Psoas muscle (tissue), 8 donors: ENCODE measurements around the gene ERCC2. TPM values are rescaled to one million over a fixed set of nuclear protein-coding genes. Genes with fewer than 3 reads are reported as not detected.

ENCODE experiments used
- ATAC-seq, 4 donors: fragments of 200-7000 bp; cut with Tn5 transposase; one replicate each; pipeline ENCODE4 v1.9.1; 2020; ENCODE audit warnings: moderate library complexity in 3 of 4, mild to moderate bottlenecking in 2 of 4
- DNase-seq, 2 donors: peaks; one replicate each; pipeline ENCODE4 v3.0.0-alpha.2; 2020
- H3K27ac ChIP-seq: fragments of 200-600 bp; one replicate; pipeline ENCODE4 v1.8.0; 2022
- H3K27me3 ChIP-seq, 3 donors: fragments of 200-600 bp in 1 of 3; one replicate each; pipeline versions ENCODE4 v1.6.1 to v1.8.0; 2013 to 2022; ENCODE audit warnings: low read length in 2 of 3, mild to moderate bottlenecking in 2 of 3, moderate library complexity in 1 of 3; ENCODE audit not compliant: insufficient read depth in 3 of 3
- H3K36me3 ChIP-seq, 2 donors: fragments of 200-600 bp in 1 of 2; one replicate each; pipeline versions ENCODE4 v1.6.1 to v1.8.0; 2013 to 2022; ENCODE audit warnings: low read depth in 1 of 2, mild to moderate bottlenecking in 1 of 2, moderate library complexity in 1 of 2; ENCODE audit not compliant: insufficient read depth in 1 of 2
- H3K4me1 ChIP-seq: fragments of 200-600 bp; one replicate; pipeline ENCODE4 v1.8.0; 2022
- H3K4me3 ChIP-seq: fragments of 200-600 bp; one replicate; pipeline ENCODE4 v1.8.0; 2022; ENCODE audit warnings: mild to moderate bottlenecking
- H3K9me3 ChIP-seq: fragments of 200-600 bp; one replicate; pipeline ENCODE4 v1.8.0; 2022
- CTCF ChIP-seq: fragments of 200-600 bp; IDR thresholded peaks from one replicate; pipeline ENCODE4 v1.8.0; 2022; ENCODE audit warnings: antibody characterized with exemption
- WGBS, 3 donors: extraction: QIAGEN DNeasy Blood & Tissue Kit; methylation state at CpG; one replicate each; pipeline versions ENCODE4 v1.1.6 to v1.1.7; 2013; 5-methylcytosine and 5-hydroxymethylcytosine counted together
- intact Hi-C, 2 donors: fragments of 100-400 bp; cut with DNase I; formaldehyde crosslinking; loops; one replicate each; pipeline versions ENCODE4 v1.11.0 to v1.14.2; 2022
- long read RNA-seq, 2 donors: library from polyadenylated mRNA; unstranded; transcript quantifications; one replicate each; pipeline ENCODE4 v2.0.0, GENCODE V29; 2021
- polyA plus RNA-seq, 3 donors: library from polyadenylated mRNA; stranded (reverse); fragments of 200-250 nt; gene quantifications; one replicate each; pipeline ENCODE4 v1.2.3, GENCODE V29; 2013
- total RNA-seq, 4 donors: library from RNA; stranded (reverse); fragmentation: NEBNext Ultra II Directional in 2 of 4; extraction: Animal tissue kit (Norgen Biotek cat#: 25700) in 2 of 4; gene quantifications; one replicate each; pipeline versions ENCODE4 v1.2.1 to v1.2.4, GENCODE V29; 2021 to 2023
- donor health status: healthy with polysubstance abuse.
- donor health status: DM: no; HTN: no; CAD: no; lungs with moderate emphysema.
- donor health status: Bipolar disorder and iron deficiency.
- donor health status: healthy.
- donor health status: DM: yes; HTN: yes; CAD: no.
- donor health status: DM: no; HTN: no; CAD: no.
- donor health status: DM: no; HTN: no; CAD: no.
- donor health status: DM: yes; HTN: yes; CAD: no.

The ERCC2 gene
- total RNA-seq (10 to 100 TPM in 3 of 4 donors, 1 to 10 TPM in 1; 9.3 to 16.4 (median 12.5) TPM), polyA plus RNA-seq (1 to 10 TPM; 5.0 to 8.3 (median 5.3) TPM)
- long read RNA-seq, donor 1, full-length matches to known transcripts, result 1 of 3 reads
- long read RNA-seq, donor 1, partial matches to known transcripts, result 0 of 3 reads
- long read RNA-seq, donor 1, other reads (novel, unspliced or antisense), result 2 of 3 reads
- long read RNA-seq, donor 2, full-length matches to known transcripts, result 6 of 8 reads
- long read RNA-seq, donor 2, partial matches to known transcripts, result 2 of 8 reads
- long read RNA-seq, donor 2, other reads (novel, unspliced or antisense), result 0 of 8 reads

DNA sequence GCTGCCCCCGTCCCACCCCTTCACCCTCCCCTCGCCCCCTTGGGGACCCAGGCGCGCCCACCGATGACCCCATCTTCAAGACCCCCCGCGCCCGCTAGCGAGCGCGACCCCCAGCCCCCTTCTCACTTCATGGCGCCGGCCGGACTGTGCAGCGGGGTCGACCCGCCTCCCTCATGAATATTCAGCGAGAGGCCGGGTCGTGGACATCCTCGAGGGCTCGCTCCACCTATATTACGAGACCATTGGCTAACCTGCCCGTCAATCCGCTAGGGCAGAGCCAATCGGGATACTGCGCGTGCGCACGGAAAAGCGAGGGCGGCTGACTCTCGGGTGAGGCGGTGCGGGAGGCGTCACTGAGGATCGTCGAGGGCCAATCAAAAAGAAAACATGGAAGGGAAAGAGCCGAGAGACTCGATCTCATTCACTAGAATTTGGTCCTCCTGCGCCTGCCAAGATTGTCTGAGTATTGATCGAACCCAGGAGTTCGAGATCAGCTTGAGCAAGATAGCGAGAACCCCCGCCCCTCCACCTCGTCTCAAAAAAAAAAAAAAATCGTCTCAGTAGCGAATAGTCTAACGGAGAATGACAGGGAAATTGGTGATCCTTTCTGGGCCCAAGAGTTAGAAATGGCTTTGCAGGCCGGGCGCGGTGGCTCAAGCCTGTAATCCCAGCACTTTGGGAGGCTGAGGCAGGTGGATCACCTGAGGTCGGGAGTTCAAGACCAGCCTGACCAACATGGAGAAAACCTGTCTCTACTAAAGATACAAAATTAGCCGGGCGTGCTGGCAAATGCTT, at the start of gene ERCC2:
Gene ERCC2 (minus strand): TSS at position 164 of the 795 bp plus-strand sequence. CDS start 33 bp downstream, at position 131.
- Histone ChIP-seq H3K9me3 (no peaks in the 10 kb centered on the region), H3K27me3 (no peaks in the 10 kb centered on the region), H3K4me3 (peak within 1 kb of the TSS; percentile 91), H3K27ac (peak within 1 kb of the TSS; percentile 83), H3K4me1 (peaks cover 6% of the 10 kb centered on the region), H3K36me3 (peaks cover 0 to 8% of the 10 kb centered on the region in 2 donors)
- ATAC-seq (peak; percentile 99 to 100 (median 99)), DNase-seq (peak; percentile 99)
- TF ChIP-seq CTCF, result no peak
- intact Hi-C loops, result no loop called here
- 3 to 4% (median 4%) methylated on average over 48 to 55 of the region's 55 CpGs for WGBS, 3 donors

- 38 to 49% (median 48%) methylated on average over 3 of the region's 3 CpGs for WGBS, 3 donors
- intact Hi-C loops, result no loop called here
Measured at GRCh38 chr19:45419895-45420294, 49.5 kb upstream of the ERCC2 start.

GRCh38 chr19:45419396-45419795, 49.0 kb upstream of the ERCC2 start:
- Histone ChIP-seq H3K27me3 (no peaks in the 10 kb centered on the region), H3K4me3 (no peak overlapping the region), H3K9me3 (no peaks in the 10 kb centered on the region), H3K36me3 (peaks cover 6 to 64% of the 10 kb centered on the region in 2 donors), H3K4me1 (peaks cover 14% of the 10 kb centered on the region), H3K27ac (no peak overlapping the region)
- no peak for DNase-seq
- 9 to 27% (median 20%) methylated on average over 4 of the region's 4 CpGs for WGBS, 3 donors
- TF ChIP-seq CTCF, result no peak
- no peak for ATAC-seq
- intact Hi-C loops, result no loop called here

More at GRCh38 chr19:45419895-45420294, 49.5 kb upstream of the ERCC2 start:
- no peak overlapping the region for H3K27ac ChIP-seq
- TF ChIP-seq CTCF, result no peak
- H3K4me3 ChIP-seq, result no peak overlapping the region
- no peaks in the 10 kb centered on the region for H3K27me3 ChIP-seq
- peaks cover 19% of the 10 kb centered on the region for H3K4me1 ChIP-seq
- H3K36me3 ChIP-seq, result peaks cover 6 to 59% of the 10 kb centered on the region in 2 donors
- no peak for ATAC-seq
- H3K9me3 ChIP-seq, result no peaks in the 10 kb centered on the region
- DNase-seq, result no peak

- no peak for DNase-seq
- Histone ChIP-seq H3K4me1 (peaks cover 9% of the 10 kb centered on the region), H3K36me3 (peaks cover 8 to 70% of the 10 kb centered on the region in 2 donors), H3K27me3 (no peaks in the 10 kb centered on the region), H3K9me3 (no peaks in the 10 kb centered on the region), H3K27ac (no peak overlapping the region), H3K4me3 (no peak overlapping the region)
- no peak for ATAC-seq
- intact Hi-C loops, result no loop called here
- 68 to 83% (median 76%) methylated on average over 9 of the region's 9 CpGs for WGBS, 3 donors
- TF ChIP-seq CTCF, result no peak
Measured at GRCh38 chr19:45418802-45419201, 48.4 kb upstream of the ERCC2 start.
